GM12865 (cell line): ENCODE data around the gene SEL1L2.

ENCODE experiments used
- DNase-seq: peaks from one replicate; pipeline ENCODE4 v3.0.0; 2010; ENCODE audit warnings: low read depth
- H3K4me3 ChIP-seq: 2 replicates; pipeline ENCODE4 v1.5.1; 2011; ENCODE audit warnings: mild to moderate bottlenecking, low read depth, low read length, control low read depth
- TF ChIP-seq, protein P1 (sequence below): IDR thresholded peaks from 2 replicates; pipeline ENCODE4 v1.5.1; 2011; ENCODE audit warnings: low read length, control low read depth, low read depth, inconsistent platforms; ENCODE audit not compliant: insufficient read depth; ENCODE audit errors: missing control alignments

SEL1L2 gene

DNA sequence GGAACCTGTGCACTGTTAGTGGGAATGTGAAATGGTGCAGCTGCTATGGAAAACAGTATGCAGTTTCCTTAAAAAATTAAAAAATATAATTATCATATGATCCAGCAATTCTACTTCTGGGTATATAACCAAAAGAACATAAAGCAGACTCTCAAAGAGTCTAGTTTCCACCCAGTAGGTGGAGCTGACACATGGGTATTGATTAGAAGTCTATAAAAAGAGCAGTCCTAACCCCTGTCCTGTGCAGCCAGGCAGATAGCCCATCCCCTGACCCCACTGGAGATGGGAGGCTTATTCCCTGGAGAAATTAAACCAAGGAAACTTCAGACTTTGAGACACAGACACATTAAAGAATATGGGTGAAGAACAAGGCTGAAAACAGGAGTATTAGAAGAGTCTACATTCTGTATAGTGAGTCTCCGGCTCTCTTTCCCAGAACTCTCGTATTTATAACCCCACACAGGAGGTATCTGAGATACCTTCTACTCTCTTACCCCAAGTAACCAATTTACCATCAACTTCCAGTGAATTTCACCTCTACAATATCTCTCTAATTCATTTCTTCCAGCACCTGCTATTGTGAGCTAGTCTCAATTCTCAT, 92.3 kb downstream of the SEL1L2 start:
- DNase-seq = peak; percentile 3
- TF ChIP-seq, protein P1, sequence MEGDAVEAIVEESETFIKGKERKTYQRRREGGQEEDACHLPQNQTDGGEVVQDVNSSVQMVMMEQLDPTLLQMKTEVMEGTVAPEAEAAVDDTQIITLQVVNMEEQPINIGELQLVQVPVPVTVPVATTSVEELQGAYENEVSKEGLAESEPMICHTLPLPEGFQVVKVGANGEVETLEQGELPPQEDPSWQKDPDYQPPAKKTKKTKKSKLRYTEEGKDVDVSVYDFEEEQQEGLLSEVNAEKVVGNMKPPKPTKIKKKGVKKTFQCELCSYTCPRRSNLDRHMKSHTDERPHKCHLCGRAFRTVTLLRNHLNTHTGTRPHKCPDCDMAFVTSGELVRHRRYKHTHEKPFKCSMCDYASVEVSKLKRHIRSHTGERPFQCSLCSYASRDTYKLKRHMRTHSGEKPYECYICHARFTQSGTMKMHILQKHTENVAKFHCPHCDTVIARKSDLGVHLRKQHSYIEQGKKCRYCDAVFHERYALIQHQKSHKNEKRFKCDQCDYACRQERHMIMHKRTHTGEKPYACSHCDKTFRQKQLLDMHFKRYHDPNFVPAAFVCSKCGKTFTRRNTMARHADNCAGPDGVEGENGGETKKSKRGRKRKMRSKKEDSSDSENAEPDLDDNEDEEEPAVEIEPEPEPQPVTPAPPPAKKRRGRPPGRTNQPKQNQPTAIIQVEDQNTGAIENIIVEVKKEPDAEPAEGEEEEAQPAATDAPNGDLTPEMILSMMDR = peak; percentile 4
- H3K4me3 ChIP-seq = no peak overlapping the region

GRCh38 chr20:13891575-13891974, 98.8 kb downstream of the SEL1L2 start:
- no peak overlapping the region for H3K4me3 ChIP-seq
- no peak for DNase-seq
- TF ChIP-seq, protein P1 = no peak

GRCh38 chr20:13884803-13885202, 105.6 kb downstream of the SEL1L2 start:
- no peak overlapping the region for H3K4me3 ChIP-seq
- no peak for DNase-seq
- TF ChIP-seq, protein P1 = no peak

- H3K4me3 ChIP-seq = no peak overlapping the region
- TF ChIP-seq, protein P1 = no peak
- DNase-seq = no peak
Observed at GRCh38 chr20:13883425-13883824, 107.0 kb downstream of the SEL1L2 start.

GRCh38 chr20:13878566-13878965, 111.8 kb downstream of the SEL1L2 start:
- TF ChIP-seq, protein P1 = no peak
- no peak for DNase-seq
- H3K4me3 ChIP-seq = no peak overlapping the region

DNA sequence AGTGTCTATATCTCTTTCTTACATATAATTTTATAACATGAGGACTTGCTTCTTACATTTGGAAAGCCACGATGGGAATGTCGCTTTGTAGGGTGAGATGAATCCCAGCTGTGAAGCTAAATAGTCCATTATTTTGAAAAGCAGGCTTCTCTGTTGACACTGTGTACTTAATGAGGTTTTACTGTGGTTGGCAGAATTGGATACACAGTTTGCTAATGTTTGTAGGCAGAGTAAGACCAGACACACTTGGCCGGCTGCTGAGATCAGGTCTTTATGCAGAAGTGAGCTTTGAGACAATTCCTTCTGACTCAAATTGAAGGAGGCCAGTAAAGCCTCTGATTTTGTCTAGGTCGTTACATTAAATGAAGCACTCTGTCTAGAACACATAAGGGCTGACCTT, 112.6 kb downstream of the SEL1L2 start:
- TF ChIP-seq, protein P1 = no peak
- no peak overlapping the region for H3K4me3 ChIP-seq
- DNase-seq = no peak

DNA sequence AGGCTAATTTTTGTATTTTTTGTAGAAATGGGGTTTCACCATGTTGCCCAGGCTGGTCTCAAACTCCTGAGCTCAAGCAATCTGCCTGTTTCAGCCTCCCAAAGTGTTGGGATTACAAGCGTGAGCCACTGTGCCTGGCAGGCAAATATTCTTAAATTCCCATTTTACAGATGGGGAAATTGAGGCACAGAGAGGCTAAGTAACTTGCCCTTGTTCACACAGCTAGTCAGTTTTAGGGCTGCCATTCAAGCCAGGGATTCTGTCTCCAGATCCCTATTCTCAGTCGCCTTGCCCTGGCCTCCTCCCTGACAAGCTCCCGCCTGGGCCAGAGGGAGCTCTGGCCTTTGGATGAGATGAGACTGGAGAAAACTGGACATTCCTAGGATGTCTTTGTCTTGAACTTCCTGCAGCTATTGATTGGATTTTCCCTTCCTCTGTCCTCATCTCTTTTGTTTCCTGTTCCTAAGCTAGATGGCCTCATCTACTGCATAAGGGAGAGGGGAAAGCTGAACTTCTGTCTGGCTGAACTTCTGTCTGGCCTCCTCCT, 115.1 kb downstream of the SEL1L2 start:
- DNase-seq = no peak
- TF ChIP-seq, protein P1 = no peak
- H3K4me3 ChIP-seq = no peak overlapping the region
